GM13976 (cell line): ENCODE results near the gene FAM131C.

ENCODE experiments used
- DNase-seq: peaks from one replicate; pipeline ENCODE4 v3.0.0; 2012; ENCODE audit warnings: low spot score
- in situ Hi-C: fragments of 300-500 bp; cut with MboI; formaldehyde crosslinking; loops from one replicate; pipeline ENCODE4 v1.12.0; 2022; ENCODE audit warnings: low sequenced_read_pairs, mixed read lengths, inconsistent platforms; ENCODE audit not compliant: unreplicated experiment
- TF ChIP-seq, protein P1 (sequence below): IDR thresholded peaks from 2 replicates; pipeline ENCODE4 v1.5.1; 2012; ENCODE audit warnings: borderline replicate concordance, mild to moderate bottlenecking; ENCODE audit not compliant: insufficient read depth; ENCODE audit errors: extremely low read depth, missing control alignments, control extremely low read depth

FAM131C gene

DNA sequence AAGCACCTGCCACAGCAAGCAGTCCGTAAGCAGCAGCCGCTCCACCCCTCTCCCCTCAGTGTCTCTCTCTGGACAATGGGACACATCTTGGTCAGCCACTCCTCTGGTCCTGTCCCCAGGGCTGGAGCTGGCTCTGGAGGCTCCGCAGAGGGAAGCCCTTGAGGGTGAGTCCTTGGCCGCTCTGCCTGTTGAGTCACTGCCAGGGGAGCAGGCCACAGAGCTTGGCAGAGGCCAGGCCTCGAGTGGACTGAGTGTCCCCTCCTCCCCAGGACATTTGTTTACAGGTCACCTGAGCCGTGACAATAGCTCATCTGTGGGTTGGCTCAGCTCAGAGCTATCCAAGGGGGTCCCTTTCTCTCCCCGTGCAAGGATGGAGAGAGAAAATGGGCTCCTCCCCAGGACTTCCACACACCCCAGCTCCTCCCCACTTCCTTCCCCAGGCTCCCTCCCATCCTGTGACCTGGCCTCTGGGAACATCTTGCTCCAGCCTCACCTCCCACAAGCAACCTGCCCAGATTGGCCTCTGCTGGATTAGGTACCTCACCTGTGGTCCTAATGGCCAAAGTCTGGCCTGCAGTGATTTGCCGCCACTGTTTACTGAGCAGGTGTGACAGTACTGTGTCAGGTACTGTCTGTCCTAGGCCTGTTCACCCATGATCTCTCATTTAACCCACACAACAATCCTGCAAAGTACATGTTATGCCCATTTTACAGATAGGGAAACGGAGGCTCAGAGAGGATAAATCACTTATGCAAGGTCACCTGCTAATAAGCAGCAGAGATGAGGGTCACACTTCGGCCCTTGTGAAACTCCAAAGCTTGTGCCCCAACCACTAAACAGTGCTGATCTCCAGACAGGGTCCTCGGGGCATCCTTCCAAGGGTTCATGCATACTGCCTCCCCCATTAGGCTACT lies 4.8 kb downstream of the FAM131C start:
- no peak for DNase-seq
- TF ChIP-seq, protein P1, sequence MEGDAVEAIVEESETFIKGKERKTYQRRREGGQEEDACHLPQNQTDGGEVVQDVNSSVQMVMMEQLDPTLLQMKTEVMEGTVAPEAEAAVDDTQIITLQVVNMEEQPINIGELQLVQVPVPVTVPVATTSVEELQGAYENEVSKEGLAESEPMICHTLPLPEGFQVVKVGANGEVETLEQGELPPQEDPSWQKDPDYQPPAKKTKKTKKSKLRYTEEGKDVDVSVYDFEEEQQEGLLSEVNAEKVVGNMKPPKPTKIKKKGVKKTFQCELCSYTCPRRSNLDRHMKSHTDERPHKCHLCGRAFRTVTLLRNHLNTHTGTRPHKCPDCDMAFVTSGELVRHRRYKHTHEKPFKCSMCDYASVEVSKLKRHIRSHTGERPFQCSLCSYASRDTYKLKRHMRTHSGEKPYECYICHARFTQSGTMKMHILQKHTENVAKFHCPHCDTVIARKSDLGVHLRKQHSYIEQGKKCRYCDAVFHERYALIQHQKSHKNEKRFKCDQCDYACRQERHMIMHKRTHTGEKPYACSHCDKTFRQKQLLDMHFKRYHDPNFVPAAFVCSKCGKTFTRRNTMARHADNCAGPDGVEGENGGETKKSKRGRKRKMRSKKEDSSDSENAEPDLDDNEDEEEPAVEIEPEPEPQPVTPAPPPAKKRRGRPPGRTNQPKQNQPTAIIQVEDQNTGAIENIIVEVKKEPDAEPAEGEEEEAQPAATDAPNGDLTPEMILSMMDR, result no peak
- in situ Hi-C loops, result no loop called here

DNA sequence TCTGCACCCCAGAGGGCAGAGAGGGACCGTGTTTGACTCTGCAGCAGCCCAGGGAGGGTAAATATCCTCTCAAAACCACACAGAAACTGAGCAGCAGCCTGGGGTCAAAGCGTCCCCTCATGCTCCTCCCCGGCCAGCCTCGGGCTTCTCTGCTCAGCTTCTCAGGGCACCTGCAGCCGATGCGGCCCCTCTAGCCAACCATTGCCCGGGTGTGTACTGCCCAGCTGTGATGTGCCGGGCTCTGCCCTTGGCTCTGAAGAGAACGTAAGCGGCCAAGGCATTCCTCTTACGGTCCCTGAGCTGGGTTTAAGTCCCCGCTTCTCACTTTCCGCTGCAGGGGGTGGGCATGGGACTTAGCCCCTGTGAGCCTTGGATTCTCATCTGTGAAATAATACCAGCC lies 5.5 kb downstream of the FAM131C start:
- TF ChIP-seq, protein P1, result no peak
- in situ Hi-C loops, result no loop called here
- no peak for DNase-seq

DNA sequence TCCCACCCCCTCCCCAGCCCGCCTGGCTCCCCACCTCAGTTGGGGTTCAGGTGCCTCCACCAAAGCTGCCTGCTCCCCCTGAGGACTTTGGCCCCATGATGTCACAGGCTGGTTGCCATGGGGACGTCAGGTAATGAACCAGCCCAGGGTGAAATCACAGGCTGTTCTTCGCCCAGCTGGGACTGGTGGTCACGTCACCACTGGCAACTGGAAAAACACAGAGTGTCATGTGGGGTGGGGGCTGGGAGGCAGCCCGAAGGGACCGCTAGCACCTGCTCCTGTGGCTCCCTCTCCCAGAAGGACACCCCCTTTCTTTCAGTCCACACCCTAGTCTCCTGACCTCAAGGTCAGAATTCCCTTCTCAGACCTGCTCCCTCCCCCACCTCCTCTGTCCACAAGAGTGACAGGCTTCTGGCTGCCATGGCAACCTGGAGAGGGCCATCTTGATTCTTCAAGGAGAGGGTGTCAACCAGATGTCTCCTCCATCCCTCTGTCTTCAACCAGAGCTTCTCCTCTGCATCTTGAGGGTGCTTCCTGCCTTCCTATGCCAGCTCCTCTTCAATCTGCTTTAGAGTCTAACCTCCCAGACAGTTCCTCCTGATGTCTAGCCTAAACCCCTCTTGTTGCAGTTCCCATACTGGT lies 6.2 kb downstream of the FAM131C start:
- TF ChIP-seq, protein P1, result no peak
- DNase-seq, result no peak
- in situ Hi-C loops, result no loop called here

DNA sequence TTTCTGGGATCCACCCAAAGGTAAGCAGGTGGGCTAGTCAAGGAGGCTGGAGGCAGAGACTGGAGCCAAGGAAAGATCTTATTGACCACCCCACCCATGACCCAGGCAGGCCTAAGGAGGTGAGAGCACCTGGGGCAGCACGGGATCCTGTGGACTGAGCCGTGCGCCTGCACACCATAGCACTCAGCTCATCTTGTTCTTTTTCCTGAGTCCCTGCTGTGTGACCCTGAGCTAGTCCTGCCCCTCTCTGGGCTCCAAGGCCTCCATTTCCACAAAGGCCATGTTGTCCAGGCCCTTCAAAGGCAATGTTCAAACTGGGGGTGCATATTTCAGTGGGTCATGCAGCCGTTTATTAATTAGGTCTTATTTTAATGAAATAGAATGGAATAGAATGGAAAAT lies 7.2 kb downstream of the FAM131C start:
- in situ Hi-C loops, result no loop called here
- TF ChIP-seq, protein P1, result no peak
- DNase-seq, result no peak

DNA sequence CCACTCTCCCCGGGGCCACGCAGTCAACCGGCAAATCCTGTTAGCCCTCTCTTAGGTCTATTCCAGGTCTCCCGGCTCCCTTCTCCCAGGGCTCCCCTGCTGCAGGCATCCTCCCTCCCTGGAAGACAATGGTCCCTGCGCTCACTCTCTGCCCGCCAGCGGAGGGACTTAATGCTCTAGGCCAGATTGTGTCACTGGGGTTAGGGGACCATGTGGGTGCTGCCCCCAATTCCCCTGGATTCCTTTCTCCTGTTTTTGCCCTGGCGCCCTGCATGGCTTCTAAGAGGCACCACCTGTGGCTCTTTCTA lies 8.2 kb downstream of the FAM131C start:
- in situ Hi-C loops, result no loop called here
- no peak for DNase-seq
- TF ChIP-seq, protein P1, result no peak

DNA sequence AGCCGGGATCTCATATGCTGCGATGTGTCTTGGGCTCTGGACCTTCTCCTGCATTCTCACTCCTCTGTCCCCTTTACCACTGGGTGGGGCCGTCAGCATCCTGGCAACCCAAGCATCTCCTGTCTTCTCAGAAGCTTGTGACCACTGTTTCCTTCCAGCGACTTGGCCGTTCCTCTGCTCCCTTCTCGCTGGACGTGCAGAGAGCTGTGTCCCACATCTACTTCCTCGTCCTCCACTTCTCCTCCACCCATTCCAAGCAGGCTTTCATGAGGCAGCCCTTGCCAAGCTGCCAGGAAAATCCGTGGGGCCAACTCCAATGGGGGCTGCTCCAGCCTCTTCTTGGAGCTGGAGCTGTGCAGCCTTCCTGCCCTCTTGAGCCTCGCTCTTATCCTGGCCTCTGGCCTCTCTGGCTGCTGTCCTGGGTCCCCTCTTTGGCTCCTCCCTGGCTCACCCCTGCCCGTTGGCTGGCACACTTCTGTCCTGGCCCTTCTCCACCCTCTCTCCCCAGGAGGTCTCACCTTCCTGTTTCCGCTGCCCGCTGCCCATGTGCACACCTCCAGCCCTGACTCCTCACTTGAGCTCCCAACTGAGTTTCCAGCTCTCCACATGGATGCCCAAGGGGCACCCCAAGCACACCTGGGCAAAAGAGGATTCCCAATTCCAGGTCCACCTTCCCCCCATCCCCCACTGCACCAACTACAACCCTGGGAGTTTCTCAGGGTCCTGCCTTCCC lies 8.7 kb downstream of the FAM131C start:
- DNase-seq, result no peak
- TF ChIP-seq, protein P1, result no peak
- in situ Hi-C loops, result no loop called here
